ENCODE results near the gene RHOB.

DNA sequence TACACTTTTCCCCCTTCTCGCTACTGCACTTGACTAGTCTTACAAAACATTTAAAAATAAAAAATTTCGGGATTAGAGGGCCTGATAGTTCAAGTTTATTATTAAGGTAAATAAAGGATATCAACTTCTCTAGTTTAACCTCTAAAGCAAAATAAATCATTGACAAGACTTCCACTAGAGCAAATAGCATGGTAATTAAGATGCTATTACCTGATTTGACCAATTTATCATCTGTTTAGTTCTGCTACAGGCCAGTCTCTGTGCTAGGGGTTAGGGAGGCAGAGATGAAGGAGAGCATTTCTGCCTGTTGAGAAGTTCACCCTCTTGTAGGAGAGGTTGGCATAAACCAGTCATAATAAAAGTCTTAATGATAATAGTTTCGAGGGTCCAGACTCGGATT lies 34.0 kb downstream of the RHOB start:
- TF ChIP-seq, protein P1, sequence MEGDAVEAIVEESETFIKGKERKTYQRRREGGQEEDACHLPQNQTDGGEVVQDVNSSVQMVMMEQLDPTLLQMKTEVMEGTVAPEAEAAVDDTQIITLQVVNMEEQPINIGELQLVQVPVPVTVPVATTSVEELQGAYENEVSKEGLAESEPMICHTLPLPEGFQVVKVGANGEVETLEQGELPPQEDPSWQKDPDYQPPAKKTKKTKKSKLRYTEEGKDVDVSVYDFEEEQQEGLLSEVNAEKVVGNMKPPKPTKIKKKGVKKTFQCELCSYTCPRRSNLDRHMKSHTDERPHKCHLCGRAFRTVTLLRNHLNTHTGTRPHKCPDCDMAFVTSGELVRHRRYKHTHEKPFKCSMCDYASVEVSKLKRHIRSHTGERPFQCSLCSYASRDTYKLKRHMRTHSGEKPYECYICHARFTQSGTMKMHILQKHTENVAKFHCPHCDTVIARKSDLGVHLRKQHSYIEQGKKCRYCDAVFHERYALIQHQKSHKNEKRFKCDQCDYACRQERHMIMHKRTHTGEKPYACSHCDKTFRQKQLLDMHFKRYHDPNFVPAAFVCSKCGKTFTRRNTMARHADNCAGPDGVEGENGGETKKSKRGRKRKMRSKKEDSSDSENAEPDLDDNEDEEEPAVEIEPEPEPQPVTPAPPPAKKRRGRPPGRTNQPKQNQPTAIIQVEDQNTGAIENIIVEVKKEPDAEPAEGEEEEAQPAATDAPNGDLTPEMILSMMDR (IDR thresholded peaks at IDR 0.05): no peak
- TF ChIP-seq EZH2 (IDR thresholded peaks at IDR 0.05; ENCODE audit: borderline replicate concordance, insufficient read depth, low read depth, low read length, poor library complexity, severe bottlenecking): no peak
